ENCODE results near the gene ZNF423. TPM values are rescaled to one million over a fixed set of nuclear protein-coding genes. Genes with fewer than 3 reads are reported as not detected.

Gene ZNF423
- polyA plus RNA-seq, 1 experiment = 0.11 TPM

DNA sequence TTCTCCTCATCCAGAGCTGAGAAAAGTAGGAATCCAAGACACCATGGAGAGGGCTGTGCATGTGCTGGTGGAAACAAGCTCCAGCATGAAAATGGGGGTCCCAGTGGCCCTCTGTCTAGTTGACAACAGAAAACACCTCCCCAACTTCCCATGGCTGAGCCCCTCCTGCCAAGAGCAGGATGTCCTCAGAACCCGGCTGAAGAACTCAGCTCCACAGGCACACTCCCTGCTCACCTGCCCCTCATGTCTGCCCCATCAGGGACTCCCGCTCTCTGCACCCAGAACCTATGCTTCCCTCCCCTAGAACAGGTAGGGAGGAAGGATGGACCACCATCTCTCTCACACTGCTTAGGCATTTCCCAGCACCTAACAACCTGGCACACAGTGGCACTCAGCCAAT, 315.1 kb downstream of the ZNF423 start:
- H3K27me3 ChIP-seq (ENCODE audit: control insufficient read depth, insufficient read depth, low read length) = no peaks in the 10 kb centered on the region
- ChIA-PET POLR2A (no interaction called here), CTCF (no interaction called here)
- H3K9me3 ChIP-seq (ENCODE audit: control insufficient read depth, insufficient read depth, low read length) = no peaks in the 10 kb centered on the region; the same call in 1 of the 2 replicates
- H3K4me3 ChIP-seq (ENCODE audit: low read depth, low read length) = no peak overlapping the region
- no peak overlapping the region for H3K27ac ChIP-seq (ENCODE audit: low read depth, low read length)
- TF ChIP-seq CTCF (IDR thresholded peaks at IDR 0.05; ENCODE audit: low read depth, low read length) = no peak
- DNase-seq (ENCODE audit: low read depth, low spot score) = no peak

- Histone ChIP-seq H3K9me3 (ENCODE audit: control insufficient read depth, insufficient read depth, low read length) (no peaks in the 10 kb centered on the region; the same call in 1 of the 2 replicates), H3K27ac (ENCODE audit: low read depth, low read length) (no peak overlapping the region), H3K27me3 (ENCODE audit: control insufficient read depth, insufficient read depth, low read length) (no peaks in the 10 kb centered on the region), H3K4me3 (ENCODE audit: low read depth, low read length) (no peak overlapping the region)
- no peak for TF ChIP-seq CTCF (IDR thresholded peaks at IDR 0.05; ENCODE audit: low read depth, low read length)
- CTCF ChIA-PET = no interaction called here
- no peak for DNase-seq (ENCODE audit: low read depth, low spot score)
- POLR2A ChIA-PET = no interaction called here
Measured at GRCh38 chr16:49539758-49540157, 316.2 kb downstream of the ZNF423 start.

DNA sequence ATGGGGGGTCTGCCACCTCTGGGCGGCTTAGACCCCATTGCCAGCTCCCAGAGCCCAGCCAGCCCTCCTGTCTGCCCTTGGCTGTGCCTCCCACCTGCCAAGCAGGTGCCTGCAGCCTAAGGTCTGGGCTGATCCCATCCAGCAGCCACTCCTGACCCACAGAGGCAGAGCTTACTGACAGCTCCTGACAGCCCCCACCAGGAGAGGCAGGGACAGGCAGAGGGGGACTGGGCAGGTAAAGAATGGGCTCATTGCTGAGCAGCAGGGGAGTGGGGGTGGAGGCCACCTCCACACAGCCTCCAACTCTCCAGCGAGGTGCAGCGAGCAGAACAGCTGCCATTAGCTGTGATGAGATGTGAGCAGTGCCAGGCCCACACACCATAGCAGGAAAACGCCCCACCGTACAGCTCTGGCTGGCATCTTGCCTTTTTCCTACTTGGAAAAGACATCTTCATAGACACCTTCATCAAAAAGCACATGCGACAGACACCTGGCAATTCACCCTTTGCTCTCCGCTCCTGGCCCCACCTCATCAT, 317.9 kb downstream of the ZNF423 start:
- H3K27ac ChIP-seq (ENCODE audit: low read depth, low read length) = no peak overlapping the region
- no peaks in the 10 kb centered on the region; the same call in 1 of the 2 replicates for H3K9me3 ChIP-seq (ENCODE audit: control insufficient read depth, insufficient read depth, low read length)
- CTCF ChIA-PET = no interaction called here
- POLR2A ChIA-PET = no interaction called here
- no peak overlapping the region for H3K4me3 ChIP-seq (ENCODE audit: low read depth, low read length)
- H3K27me3 ChIP-seq (ENCODE audit: control insufficient read depth, insufficient read depth, low read length) = no peaks in the 10 kb centered on the region
- no peak for TF ChIP-seq CTCF (IDR thresholded peaks at IDR 0.05; ENCODE audit: low read depth, low read length)
- no peak for DNase-seq (ENCODE audit: low read depth, low spot score)

DNA sequence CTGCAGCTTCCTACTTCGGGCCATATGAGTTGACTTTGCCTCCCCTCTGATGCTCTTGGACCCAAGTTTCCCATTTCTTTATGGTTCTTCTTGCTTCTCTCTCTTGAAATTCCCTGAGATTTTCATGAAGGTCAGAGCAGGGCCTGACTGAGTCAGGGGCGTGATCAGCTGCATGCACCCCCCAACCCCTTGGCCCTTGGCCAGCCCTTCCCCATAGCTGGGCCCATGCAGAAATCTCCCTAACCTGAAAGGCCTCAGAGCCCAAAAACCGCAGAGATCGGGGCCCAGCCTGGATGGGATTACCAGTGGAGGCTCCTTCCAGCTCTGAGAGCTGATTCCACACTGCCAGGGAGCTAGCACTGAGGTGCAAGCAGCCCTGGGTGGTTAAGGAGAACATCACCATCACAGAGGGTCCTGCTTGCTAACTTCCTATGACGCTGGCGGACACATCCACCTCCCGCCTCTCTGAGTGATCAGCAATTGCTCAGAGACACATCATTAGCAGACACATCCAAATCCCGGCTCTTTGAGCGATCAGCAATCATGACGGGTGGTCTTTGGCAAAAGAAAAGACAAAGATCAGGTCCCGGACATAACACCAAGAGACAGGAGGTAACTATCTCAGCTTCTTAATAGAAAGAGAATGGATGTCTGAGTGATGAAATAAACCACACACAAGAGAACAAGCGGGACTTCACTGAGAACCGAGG, 320.9 kb downstream of the ZNF423 start:
- no peaks in the 10 kb centered on the region for H3K27me3 ChIP-seq (ENCODE audit: control insufficient read depth, insufficient read depth, low read length)
- H3K4me3 ChIP-seq (ENCODE audit: low read depth, low read length) = no peak overlapping the region
- no peaks in the 10 kb centered on the region for H3K9me3 ChIP-seq (ENCODE audit: control insufficient read depth, insufficient read depth, low read length)
- DNase-seq (ENCODE audit: low read depth, low spot score) = no peak
- CTCF ChIA-PET = no interaction called here
- TF ChIP-seq CTCF (IDR thresholded peaks at IDR 0.05; ENCODE audit: low read depth, low read length) = no peak
- POLR2A ChIA-PET = no interaction called here
- no peak overlapping the region for H3K27ac ChIP-seq (ENCODE audit: low read depth, low read length)

DNA sequence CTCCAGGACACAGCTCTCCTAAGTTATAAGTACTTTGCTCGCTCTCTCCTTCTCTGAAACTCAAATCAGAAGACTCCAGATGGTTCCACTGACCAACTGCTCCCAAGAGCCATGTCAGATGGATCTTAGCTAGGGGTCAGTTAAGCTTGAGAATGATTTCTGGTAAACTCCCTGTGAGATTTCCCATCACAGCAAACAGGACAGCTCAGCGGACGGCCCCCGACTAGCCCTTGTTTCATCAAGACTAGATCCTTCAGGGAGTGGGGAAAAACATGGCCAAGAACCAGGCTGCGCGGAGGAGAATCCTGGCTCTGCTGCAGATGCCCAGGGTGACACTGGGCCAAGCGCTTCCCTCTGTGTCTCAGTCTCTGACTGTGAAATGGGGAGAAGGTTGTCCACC, 322.5 kb downstream of the ZNF423 start:
- Histone ChIP-seq H3K27ac (ENCODE audit: low read depth, low read length) (no peak overlapping the region), H3K27me3 (ENCODE audit: control insufficient read depth, insufficient read depth, low read length) (no peaks in the 10 kb centered on the region), H3K9me3 (ENCODE audit: control insufficient read depth, insufficient read depth, low read length) (no peaks in the 10 kb centered on the region), H3K4me3 (ENCODE audit: low read depth, low read length) (no peak overlapping the region)
- ChIA-PET CTCF (no interaction called here), POLR2A (no interaction called here)
- TF ChIP-seq CTCF (IDR thresholded peaks at IDR 0.05; ENCODE audit: low read depth, low read length) = no peak
- DNase-seq (ENCODE audit: low read depth, low spot score) = no peak
